Stimulated activated CD8-positive, alpha-beta memory T cell treated with anti-CD3 and anti-CD28 coated beads, Interleukin-7, amount 100 ng/mL, for 1 hour (primary cell): ENCODE results near the gene KIF22.

Experiments
- DNase-seq, 2 donors: peaks; one replicate each; pipeline ENCODE4 v3.0.0-alpha.2; 2020; ENCODE audit warnings: low read depth in 2 of 2

The KIF22 gene

DNA sequence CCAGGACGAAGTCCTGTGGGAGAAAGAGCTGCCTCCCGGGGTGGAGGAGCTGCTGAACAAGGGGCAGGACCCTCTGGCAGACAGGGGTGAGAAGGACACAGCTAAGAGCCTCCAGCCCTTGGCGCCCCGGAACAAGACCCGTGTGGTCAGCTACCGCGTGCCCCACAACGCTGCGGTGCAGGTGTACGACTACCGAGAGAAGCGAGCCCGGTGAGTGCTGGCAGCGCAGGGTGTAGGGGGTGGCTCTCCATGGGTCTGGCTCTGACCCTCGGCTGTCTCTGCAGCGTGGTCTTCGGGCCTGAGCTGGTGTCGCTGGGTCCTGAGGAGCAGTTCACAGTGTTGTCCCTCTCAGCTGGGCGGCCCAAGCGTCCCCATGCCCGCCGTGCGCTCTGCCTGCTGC lies 51.1 kb downstream of the KIF22 start:
- no peak for DNase-seq

DNA sequence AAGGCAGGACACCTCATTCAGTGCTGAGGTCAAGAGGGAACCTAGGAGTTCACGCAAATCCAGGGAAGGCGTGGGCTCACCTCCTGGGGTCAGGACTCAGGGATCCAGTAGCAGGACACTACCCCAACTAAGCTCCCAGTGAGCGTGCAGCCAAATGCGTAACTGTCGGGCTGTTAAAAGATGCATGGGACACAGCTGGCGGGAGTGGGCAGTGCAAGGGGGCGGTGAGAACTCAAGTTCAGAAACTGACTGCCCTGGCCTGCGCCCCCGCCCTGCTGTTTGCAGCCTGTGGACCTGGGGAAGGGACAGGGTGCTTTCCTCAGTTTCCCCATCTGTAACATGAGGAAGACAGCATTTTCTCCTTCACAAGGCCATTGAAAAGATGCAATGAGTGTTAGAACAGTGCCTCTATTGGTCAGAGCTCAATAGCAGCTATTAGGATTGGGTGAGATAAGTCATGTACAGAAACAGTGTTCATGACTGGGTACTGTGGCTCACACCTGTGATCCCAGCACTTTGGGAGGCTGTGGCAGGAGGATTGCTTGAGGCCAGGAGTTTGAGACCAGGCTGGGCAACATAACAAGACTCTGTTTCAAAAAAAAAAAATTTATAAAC lies 52.3 kb downstream of the KIF22 start:
- DNase-seq = no peak

DNA sequence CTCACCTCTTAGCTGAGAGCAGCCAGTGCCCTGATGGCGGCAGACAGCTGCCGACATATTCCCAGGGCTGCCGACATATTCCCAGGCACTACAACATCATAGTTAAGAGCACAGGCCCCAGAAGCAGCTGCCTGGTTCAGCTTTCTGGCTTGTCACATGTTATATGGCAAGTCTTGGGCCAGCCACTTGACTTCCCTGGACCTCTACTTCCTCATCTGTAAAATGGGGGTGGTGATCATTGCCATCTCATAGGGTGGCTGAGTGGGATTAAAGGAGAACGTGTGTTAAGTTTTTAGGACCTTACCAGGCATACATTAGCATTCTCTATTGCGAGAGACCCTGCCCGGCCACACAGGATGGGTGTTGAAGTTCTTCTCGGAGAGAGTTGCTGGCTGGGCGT lies 53.4 kb downstream of the KIF22 start:
- no peak for DNase-seq

DNA sequence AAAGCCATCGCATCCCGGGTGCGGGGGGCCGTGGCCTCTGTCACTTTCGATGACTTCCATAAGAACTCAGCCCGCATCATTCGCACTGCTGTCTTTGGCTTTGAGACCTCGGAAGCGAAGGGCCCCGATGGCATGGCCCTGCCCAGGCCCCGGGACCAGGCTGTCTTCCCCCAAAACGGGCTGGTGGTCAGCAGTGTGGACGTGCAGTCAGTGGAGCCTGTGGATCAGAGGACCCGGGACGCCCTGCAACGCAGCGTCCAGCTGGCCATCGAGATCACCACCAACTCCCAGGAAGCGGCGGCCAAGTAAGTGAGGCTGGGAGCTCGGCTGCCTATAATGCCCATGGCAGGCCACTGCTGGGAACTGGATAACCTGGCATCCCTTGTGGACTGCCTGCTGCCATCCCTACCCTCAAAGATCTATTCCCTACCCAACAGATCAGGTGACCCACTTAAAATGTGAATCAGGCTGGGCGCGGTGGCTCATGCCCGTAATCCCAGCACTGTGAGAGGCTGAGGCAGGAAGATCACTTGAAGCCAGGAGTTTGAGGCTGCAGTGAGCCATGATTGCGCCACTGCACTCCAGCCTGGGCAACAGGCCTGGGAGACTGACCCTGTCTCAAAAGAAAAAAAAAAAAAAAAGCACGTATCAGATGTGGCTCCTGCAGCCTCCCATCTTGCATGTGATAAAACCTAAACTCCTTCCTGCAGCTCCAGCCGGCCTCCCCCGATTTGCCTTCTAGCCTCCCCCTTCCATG lies 54.2 kb downstream of the KIF22 start:
- DNase-seq = no peak

DNA sequence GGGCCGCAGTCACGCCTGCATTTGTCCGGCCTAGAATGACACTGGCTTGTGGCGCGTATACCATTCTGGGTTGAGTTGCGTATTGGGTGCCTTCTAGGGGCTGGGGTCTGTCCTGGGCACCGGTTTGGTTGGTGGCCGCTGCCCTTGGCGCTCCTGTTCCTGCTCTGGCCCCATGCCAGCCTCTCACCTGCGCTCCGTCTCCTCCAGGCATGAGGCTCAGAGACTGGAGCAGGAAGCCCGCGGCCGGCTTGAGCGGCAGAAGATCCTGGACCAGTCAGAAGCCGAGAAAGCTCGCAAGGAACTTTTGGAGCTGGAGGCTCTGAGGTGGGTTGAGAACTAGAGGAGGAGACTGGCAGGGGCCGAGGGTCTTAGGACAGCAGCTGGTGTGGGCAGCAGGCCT lies 55.1 kb downstream of the KIF22 start:
- no peak for DNase-seq

DNA sequence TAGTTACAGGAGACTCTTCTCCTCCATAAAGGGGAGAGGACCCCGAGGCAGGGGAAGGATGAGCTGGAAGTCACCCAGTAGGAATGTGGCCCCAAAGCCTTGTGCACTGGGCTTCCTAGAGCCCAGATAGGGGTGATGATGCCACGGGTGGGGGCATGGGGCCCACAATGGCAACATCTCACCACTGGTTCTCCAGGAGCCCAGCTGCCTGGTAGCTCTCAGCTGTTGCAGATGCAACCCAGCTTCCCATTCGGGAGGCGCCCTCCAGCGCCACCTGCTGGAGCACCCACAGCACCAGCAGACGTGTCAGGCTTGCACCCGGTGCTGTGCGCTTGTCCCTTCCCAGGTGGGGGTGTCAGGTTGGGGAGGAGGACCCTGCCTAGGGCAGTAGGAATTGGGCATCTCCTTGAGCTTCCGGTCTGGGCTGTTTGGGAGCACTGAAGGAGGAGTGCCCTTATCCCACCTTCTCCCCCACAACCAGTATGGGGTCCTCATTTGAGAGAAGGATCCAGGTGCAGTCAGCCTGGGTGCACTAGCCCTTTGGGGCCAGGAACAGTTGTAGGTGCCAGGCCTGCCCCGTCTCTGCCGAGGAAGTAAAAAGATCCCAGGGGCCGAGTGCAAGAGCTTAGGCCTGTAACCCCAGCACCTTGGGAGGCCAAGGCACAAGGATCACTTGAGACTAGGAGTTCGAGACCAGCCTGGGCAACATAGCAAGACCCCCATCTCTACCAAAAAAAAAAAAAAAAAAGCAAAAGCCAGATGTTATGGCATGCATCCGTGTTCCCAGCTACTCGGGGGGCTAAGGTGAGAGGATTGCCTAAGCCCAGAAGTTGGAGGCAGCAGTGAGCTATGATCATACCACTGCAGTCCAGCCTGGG lies 58.1 kb downstream of the KIF22 start:
- DNase-seq = peak; percentile 61 to 68

DNA sequence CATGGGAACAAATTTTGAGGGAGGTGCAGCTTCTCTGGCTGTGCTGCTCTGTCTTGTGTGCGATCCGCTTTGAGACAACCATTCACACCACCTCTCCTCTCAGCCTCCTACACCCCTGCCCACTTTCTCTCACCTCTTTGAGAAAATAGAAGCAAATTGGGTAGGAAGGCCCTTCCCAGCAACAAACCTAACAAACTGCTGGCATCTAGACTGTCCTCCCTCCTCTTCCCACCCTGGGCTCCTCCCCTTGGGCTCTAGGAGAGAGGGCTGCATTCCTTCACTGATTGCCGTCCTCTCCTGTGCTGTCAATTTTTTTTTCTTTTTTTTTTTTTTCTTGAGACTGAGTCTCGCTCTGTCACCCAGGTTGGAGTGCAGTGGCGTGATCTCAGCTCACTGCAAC lies 59.0 kb downstream of the KIF22 start:
- DNase-seq = no peak

DNA sequence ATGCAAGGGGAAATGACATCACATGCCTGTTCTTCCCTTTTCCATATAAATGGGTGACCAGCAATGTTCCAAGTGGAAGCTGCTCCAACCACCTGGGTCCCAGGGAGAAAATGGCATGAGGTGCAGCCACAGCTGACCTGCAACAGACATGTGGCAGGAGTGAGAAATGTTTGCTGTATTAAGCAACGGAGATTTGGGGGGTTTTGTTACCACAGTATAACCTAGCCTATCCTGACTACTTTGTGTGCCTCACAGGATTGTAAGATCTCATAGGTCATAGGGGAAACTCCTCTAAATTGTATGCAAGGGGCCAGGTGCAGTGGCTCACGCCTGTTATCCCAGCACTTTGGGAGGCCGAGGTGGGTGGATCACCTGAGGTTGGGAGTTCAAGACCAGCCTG lies 60.4 kb downstream of the KIF22 start:
- no peak for DNase-seq

DNA sequence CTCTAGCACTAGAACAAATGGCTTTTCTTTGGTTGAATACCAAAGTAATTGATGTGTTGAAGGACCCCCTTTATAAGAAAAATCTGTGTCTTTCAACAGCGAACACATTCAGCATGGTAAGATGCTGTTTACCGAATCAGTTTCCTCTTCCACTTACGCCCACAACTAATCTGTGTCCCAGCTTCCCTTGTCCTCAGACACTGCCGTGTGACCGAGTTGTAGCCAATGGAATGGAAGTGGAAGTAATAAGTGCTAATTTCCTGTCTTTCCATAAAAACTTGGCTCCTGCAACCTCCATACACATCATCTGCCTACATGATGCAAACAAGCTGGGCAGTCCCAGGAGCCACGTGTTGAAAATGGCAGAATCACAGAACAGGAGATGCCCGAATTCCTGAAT lies 62.1 kb downstream of the KIF22 start:
- no peak for DNase-seq

DNA sequence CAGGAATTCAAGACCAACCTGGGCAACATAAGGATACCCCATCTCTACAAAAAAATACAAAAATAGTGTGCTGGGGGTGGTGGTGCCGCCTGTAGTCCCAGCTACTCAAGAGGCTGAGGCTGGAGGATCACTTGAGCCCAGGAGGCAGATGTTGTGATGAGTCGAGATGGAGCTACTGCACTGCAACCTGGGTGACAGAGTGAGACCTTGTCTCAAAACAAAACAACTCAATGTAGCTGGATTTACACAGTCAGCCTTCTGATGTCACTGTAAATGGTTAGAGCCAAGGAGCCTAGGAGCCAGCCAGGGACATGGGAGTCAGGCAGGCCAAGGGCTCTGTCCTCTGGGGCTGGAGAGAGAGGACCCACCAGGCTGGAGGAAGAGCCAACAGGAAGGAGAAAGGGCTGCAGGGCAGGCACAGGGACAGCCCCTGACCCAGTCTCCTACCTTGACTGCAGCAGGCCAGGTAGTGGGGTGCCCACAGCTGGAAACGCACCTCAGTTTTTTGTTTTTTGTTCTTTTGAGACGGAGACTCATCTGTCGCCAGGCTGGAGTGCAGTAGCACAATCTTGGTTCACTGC lies 64.1 kb downstream of the KIF22 start:
- no peak for DNase-seq
